GM12878 (cell line): Measurements from ENCODE around the gene EYA4. TPM values are rescaled to one million over a fixed set of nuclear protein-coding genes. Genes with fewer than 3 reads are reported as not detected.

ENCODE experiments used
- ATAC-seq: fragments of 200-7000 bp; cut with Tn5 transposase; 3 replicates; pipeline ENCODE4 v1.9.1; 2020; ENCODE audit warnings: mild to moderate bottlenecking, moderate library complexity
- BruUV-seq: library from RNA; stranded (reverse); fragments of 400-500 nt; replicated peaks from 2 replicates; lab custom pipeline; 2021; lab: Mats Ljungman, UMichigan
- CTCF ChIA-PET: fragments of 300-600 bp; sonication (Branson Sonifier 250); formaldehyde crosslinking; extraction: SDS; loops from one replicate; lab custom pipeline; 2021; ENCODE audit warnings: inconsistent platforms; lab: Yijun Ruan, JAX
- POLR2A ChIA-PET: fragments of 350-600 bp; formaldehyde crosslinking; extraction: SDS; loops from one replicate; lab custom pipeline; 2021; ENCODE audit warnings: inconsistent platforms; lab: Charles Lee
- RAD21 ChIA-PET: fragments of 300-600 bp; sonication (Branson Sonifier 250); formaldehyde crosslinking; loops from one replicate; lab custom pipeline; 2023; ENCODE audit warnings: antibody characterized with exemption; ENCODE audit not compliant: unreplicated experiment; lab: Charles Lee
- SMC1A ChIA-PET: fragments of 300-600 bp; sonication (Branson Sonifier 250); formaldehyde crosslinking; loops from one replicate; lab custom pipeline; 2023; ENCODE audit not compliant: unreplicated experiment, uncharacterized antibody; lab: Charles Lee
- DNase-seq: peaks from one replicate; pipeline ENCODE4 v3.0.0-alpha.2; 2011; ENCODE audit warnings: low read depth, low spot score
- FAIRE-seq: peaks from 3 replicates; lab custom pipeline; 2011; peaks lifted over from hg19 to GRCh38; lab: Jason Lieb, UNC
- H2AFZ ChIP-seq: 2 replicates; pipeline ENCODE4 v1.6.0; 2011; ENCODE audit warnings: low read depth, low read length, control low read depth; ENCODE audit not compliant: control insufficient read depth
- H3K27ac ChIP-seq: 2 replicates; pipeline ENCODE4 v1.5.1; 2011; ENCODE audit warnings: control low read depth; ENCODE audit not compliant: control insufficient read depth, insufficient read depth
- H3K27me3 ChIP-seq, 2 experiments: replicated peaks in 1 of 2; 2 replicates each; pipeline versions ENCODE4 v1.6.0 to v1.6.1; 2011; ENCODE audit warnings: low read length in 1 of 2; ENCODE audit not compliant: control insufficient read depth in 2 of 2, insufficient read depth in 2 of 2
- H3K36me3 ChIP-seq, 2 experiments: 2 replicates each; pipeline ENCODE4 v1.5.1; 2011; ENCODE audit warnings: low read length in 1 of 2; ENCODE audit not compliant: control insufficient read depth in 2 of 2, insufficient read depth in 2 of 2
- H3K4me1 ChIP-seq: 2 replicates; pipeline ENCODE4 v1.6.1; 2011; ENCODE audit warnings: mild to moderate bottlenecking, low read length, moderate library complexity, mixed read lengths; ENCODE audit not compliant: control insufficient read depth, insufficient read depth
- H3K4me2 ChIP-seq: 2 replicates; pipeline ENCODE4 v1.6.0; 2011; ENCODE audit warnings: control low read depth; ENCODE audit not compliant: control insufficient read depth, insufficient read depth
- H3K4me3 ChIP-seq: fragments of 200-600 bp; sonication (generic); 2 replicates; pipeline ENCODE4 v1.5.1; 2016
- H3K79me2 ChIP-seq: 2 replicates; pipeline ENCODE4 v1.6.0; 2011; ENCODE audit warnings: low read length; ENCODE audit not compliant: control insufficient read depth, insufficient read depth
- H3K9ac ChIP-seq: 2 replicates; pipeline ENCODE4 v1.8.0; 2011; ENCODE audit warnings: low read length, control low read depth, mixed read lengths; ENCODE audit not compliant: control insufficient read depth, insufficient read depth
- H3K9me3 ChIP-seq: replicated peaks from 3 replicates; pipeline ENCODE4 v1.5.1; 2011; ENCODE audit warnings: mild to moderate bottlenecking, low read length; ENCODE audit not compliant: control insufficient read depth, insufficient read depth
- H4K20me1 ChIP-seq: 2 replicates; pipeline ENCODE4 v1.6.0; 2011; ENCODE audit not compliant: control insufficient read depth, insufficient read depth
- CBFB ChIP-seq: IDR thresholded peaks from 2 replicates; pipeline ENCODE4 v1.6.1; 2016; ENCODE audit warnings: antibody characterized with exemption, low read depth
- ETV6 ChIP-seq, 2 experiments: fragments of 450-650 bp in 1 of 2; IDR thresholded peaks in 1 of 2; conservative IDR thresholded peaks in 1 of 2; 2 replicates each; pipeline ENCODE4 v1.6.1; 2014; ENCODE audit warnings: antibody characterized with exemption in 1 of 2, borderline replicate concordance in 1 of 2, low read depth in 1 of 2, mild to moderate bottlenecking in 1 of 2, moderate library complexity in 1 of 2
- MEF2B ChIP-seq: fragments of 450-650 bp; IDR thresholded peaks from 2 replicates; pipeline ENCODE4 v1.6.1; 2018; ENCODE audit warnings: mild to moderate bottlenecking, moderate library complexity; ENCODE audit not compliant: partially characterized antibody, poor library complexity, severe bottlenecking
- NRF1 ChIP-seq: conservative IDR thresholded peaks from 2 replicates; pipeline ENCODE4 v1.6.1; 2011; ENCODE audit warnings: mild to moderate bottlenecking, low read depth, low read length, improper control_type of control experiment
- PAX8 ChIP-seq: fragments of 450-650 bp; IDR thresholded peaks from 2 replicates; pipeline ENCODE4 v1.6.1; 2017; ENCODE audit warnings: mild to moderate bottlenecking, moderate library complexity
- PML ChIP-seq: IDR thresholded peaks from 2 replicates; pipeline ENCODE4 v1.6.1; 2012; ENCODE audit warnings: low read length, inconsistent platforms
- POLR2AphosphoS2 ChIP-seq: IDR thresholded peaks from 2 replicates; pipeline ENCODE4 v1.6.1; 2011; ENCODE audit warnings: low read depth, mild to moderate bottlenecking, low read length, improper control_type of control experiment, moderate library complexity
- POU2F2 ChIP-seq: IDR thresholded peaks from 3 replicates; pipeline ENCODE4 v1.6.1; 2011; ENCODE audit warnings: low read depth, mild to moderate bottlenecking, low read length, borderline replicate concordance
- SMAD1 ChIP-seq: fragments of 450-650 bp; IDR thresholded peaks from 2 replicates; pipeline ENCODE4 v1.6.1; 2018; ENCODE audit warnings: mild to moderate bottlenecking, low read depth; ENCODE audit not compliant: partially characterized antibody
- SMC3 ChIP-seq: IDR thresholded peaks from 2 replicates; pipeline ENCODE4 v1.6.1; 2011; ENCODE audit warnings: low read length, improper control_type of control experiment, borderline replicate concordance
- STAT3 ChIP-seq: IDR thresholded peaks from 2 replicates; pipeline ENCODE4 v1.6.1; 2011; ENCODE audit warnings: low read depth, low read length, improper control_type of control experiment
- SUPT20H ChIP-seq: IDR thresholded peaks from 2 replicates; pipeline ENCODE4 v1.6.1; 2011; ENCODE audit warnings: low read depth, mild to moderate bottlenecking, low read length, moderate library complexity, borderline replicate concordance; ENCODE audit not compliant: control insufficient read depth
- ZNF24 ChIP-seq: fragments of 450-650 bp; IDR thresholded peaks from 2 replicates; pipeline ENCODE4 v1.6.1; 2017; ENCODE audit warnings: antibody characterized with exemption, mild to moderate bottlenecking
- WGBS: methylation state at CpG from one replicate; pipeline ENCODE4 v1.1.6; 2016; ENCODE audit warnings: low lambda C conversion rate; ENCODE audit not compliant: insufficient replicate concordance, insufficient coverage; ENCODE audit errors: missing lambda C conversion rate; 5-methylcytosine and 5-hydroxymethylcytosine counted together
- in situ Hi-C: fragments of 300-500 bp; cut with MboI; formaldehyde crosslinking; loops from 9 replicates; pipeline ENCODE4 v1.14.3; 2018; ENCODE audit warnings: mixed read lengths
- intact Hi-C: fragments of 100-400 bp; cut with micrococcal nuclease; formaldehyde crosslinking; loops from one replicate; pipeline ENCODE4 v1.14.2; 2022; ENCODE audit not compliant: unreplicated experiment
- polyA plus RNA-seq, 11 experiments: library from polyadenylated mRNA; depleted of rRNA in 4 of 11; unstranded in 6 of 11; stranded (reverse) in 5 of 11; fragments of >200 nt; fragmentation: Nextera tagmentation in 4 of 11; fragmentation: Illumina TruSeq in 1 of 11; extraction: Ambion mirVana in 4 of 11; extraction: Trizol in 1 of 11; gene quantifications; 1 replicate in 1 of 11; 2 replicates in 10 of 11; pipeline versions ENCODE4 v1.2.1 to v1.2.3, GENCODE V29; 2011 to 2016; ENCODE audit warnings: inconsistent platforms in 2 of 11, missing spikeins in 2 of 11, low read depth in 1 of 11
- total RNA-seq, 4 experiments: library from RNA; depleted of rRNA in 3 of 4; stranded (reverse); fragments of >200 nt in 3 of 4; fragmentation: Illumina TruSeq in 1 of 4; extraction: Trizol in 1 of 4; gene quantifications; 2 replicates each; pipeline versions ENCODE4 v1.2.1 to v1.2.3, GENCODE V29; 2013 to 2021
- TF ChIP-seq, protein P1 (sequence below): fragments of 450-650 bp; IDR thresholded peaks from 2 replicates; pipeline ENCODE4 v1.6.1; 2016; ENCODE audit warnings: mild to moderate bottlenecking, moderate library complexity, borderline replicate concordance
- TF ChIP-seq, protein P2 (sequence below): fragments of 450-650 bp; IDR thresholded peaks from 2 replicates; pipeline ENCODE4 v1.6.1; 2017; ENCODE audit warnings: mild to moderate bottlenecking
- TF ChIP-seq, protein P3 (sequence below): fragments of 450-650 bp; IDR thresholded peaks from 2 replicates; pipeline ENCODE4 v1.6.1; 2017; ENCODE audit warnings: borderline replicate concordance

The EYA4 gene
- total and polyA plus RNA-seq, 10 of the 15 experiments (the other 5 are each of a cell fraction or from before 2014, with no cell fraction given): 0.02 TPM; not detected in 9

DNA sequence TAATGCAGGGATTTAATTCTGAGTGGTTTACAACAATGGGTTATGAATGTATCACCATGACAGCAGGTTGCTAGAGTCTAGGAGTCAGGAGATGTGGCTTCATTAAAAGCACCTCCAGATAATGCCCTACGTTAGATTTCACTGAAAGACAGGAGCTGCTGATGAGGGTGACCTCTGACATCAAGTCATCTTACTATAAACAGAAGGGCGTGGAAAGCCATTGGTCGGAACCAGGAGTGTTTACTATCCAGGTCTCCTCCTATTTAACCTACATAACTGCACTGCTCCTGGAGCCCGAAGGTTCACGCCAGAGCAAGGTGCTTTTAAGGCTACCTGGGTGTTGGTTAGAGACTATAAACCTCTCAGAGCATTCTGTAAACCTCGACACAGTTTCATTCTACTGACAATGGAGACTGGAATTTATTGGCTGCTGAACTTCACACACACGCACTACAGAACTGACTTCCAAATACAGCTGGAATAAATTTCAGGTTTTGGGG, 128.7 kb downstream of the EYA4 start:
- BruUV-seq: no TSS peak
- no peaks in the 10 kb centered on the region for H3K79me2 ChIP-seq
- RAD21 ChIA-PET: no interaction called here
- no peak overlapping the region for H3K27ac ChIP-seq
- H3K4me3 ChIP-seq: no peak overlapping the region
- H3K36me3 ChIP-seq: no peaks in the 10 kb centered on the region
- H3K4me2 ChIP-seq: no peak overlapping the region
- in situ Hi-C loops (no loop called here), intact Hi-C loops (no loop called here)
- no peak overlapping the region for H3K9ac ChIP-seq
- no peaks in the 10 kb centered on the region for H3K4me1 ChIP-seq
- no peaks in the 10 kb centered on the region for H4K20me1 ChIP-seq
- POLR2A ChIA-PET: no interaction called here
- H2AFZ ChIP-seq: no peak overlapping the region
- WGBS: 38% methylated on average over 7 of the region's 7 CpGs
- H3K9me3 ChIP-seq: no peaks in the 10 kb centered on the region
- FAIRE-seq (no peak), DNase-seq (no peak), ATAC-seq (no peak)
- SMC1A ChIA-PET: no interaction called here
- H3K27me3 ChIP-seq: no peaks in the 10 kb centered on the region
- no peak for TF ChIP-seq PAX8
- no peak for TF ChIP-seq SMAD1
- TF ChIP-seq CBFB: no peak
- no peak for TF ChIP-seq MEF2B
- TF ChIP-seq PML: no peak
- TF ChIP-seq SUPT20H: no peak
- TF ChIP-seq, protein P1, sequence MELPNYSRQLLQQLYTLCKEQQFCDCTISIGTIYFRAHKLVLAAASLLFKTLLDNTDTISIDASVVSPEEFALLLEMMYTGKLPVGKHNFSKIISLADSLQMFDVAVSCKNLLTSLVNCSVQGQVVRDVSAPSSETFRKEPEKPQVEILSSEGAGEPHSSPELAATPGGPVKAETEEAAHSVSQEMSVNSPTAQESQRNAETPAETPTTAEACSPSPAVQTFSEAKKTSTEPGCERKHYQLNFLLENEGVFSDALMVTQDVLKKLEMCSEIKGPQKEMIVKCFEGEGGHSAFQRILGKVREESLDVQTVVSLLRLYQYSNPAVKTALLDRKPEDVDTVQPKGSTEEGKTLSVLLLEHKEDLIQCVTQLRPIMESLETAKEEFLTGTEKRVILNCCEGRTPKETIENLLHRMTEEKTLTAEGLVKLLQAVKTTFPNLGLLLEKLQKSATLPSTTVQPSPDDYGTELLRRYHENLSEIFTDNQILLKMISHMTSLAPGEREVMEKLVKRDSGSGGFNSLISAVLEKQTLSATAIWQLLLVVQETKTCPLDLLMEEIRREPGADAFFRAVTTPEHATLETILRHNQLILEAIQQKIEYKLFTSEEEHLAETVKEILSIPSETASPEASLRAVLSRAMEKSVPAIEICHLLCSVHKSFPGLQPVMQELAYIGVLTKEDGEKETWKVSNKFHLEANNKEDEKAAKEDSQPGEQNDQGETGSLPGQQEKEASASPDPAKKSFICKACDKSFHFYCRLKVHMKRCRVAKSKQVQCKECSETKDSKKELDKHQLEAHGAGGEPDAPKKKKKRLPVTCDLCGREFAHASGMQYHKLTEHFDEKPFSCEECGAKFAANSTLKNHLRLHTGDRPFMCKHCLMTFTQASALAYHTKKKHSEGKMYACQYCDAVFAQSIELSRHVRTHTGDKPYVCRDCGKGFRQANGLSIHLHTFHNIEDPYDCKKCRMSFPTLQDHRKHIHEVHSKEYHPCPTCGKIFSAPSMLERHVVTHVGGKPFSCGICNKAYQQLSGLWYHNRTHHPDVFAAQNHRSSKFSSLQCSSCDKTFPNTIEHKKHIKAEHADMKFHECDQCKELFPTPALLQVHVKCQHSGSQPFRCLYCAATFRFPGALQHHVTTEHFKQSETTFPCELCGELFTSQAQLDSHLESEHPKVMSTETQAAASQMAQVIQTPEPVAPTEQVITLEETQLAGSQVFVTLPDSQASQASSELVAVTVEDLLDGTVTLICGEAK: no peak
- TF ChIP-seq, protein P2, sequence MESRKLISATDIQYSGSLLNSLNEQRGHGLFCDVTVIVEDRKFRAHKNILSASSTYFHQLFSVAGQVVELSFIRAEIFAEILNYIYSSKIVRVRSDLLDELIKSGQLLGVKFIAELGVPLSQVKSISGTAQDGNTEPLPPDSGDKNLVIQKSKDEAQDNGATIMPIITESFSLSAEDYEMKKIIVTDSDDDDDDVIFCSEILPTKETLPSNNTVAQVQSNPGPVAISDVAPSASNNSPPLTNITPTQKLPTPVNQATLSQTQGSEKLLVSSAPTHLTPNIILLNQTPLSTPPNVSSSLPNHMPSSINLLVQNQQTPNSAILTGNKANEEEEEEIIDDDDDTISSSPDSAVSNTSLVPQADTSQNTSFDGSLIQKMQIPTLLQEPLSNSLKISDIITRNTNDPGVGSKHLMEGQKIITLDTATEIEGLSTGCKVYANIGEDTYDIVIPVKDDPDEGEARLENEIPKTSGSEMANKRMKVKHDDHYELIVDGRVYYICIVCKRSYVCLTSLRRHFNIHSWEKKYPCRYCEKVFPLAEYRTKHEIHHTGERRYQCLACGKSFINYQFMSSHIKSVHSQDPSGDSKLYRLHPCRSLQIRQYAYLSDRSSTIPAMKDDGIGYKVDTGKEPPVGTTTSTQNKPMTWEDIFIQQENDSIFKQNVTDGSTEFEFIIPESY: no peak
- no peak for TF ChIP-seq SMC3
- TF ChIP-seq POU2F2: no peak
- TF ChIP-seq, protein P3, sequence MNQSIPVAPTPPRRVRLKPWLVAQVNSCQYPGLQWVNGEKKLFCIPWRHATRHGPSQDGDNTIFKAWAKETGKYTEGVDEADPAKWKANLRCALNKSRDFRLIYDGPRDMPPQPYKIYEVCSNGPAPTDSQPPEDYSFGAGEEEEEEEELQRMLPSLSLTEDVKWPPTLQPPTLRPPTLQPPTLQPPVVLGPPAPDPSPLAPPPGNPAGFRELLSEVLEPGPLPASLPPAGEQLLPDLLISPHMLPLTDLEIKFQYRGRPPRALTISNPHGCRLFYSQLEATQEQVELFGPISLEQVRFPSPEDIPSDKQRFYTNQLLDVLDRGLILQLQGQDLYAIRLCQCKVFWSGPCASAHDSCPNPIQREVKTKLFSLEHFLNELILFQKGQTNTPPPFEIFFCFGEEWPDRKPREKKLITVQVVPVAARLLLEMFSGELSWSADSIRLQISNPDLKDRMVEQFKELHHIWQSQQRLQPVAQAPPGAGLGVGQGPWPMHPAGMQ: no peak
- TF ChIP-seq ETV6 (conservative IDR thresholded peaks at IDR 0.05 in 1 of 2, IDR thresholded peaks at IDR 0.05 in 1 of 2; ENCODE audit: borderline replicate concordance in 1 of 2, low read depth in 1 of 2): no peak
- TF ChIP-seq ZNF24: no peak
- TF ChIP-seq NRF1: no peak
- TF ChIP-seq STAT3: no peak
- no peak for TF ChIP-seq POLR2AphosphoS2
- CTCF ChIA-PET: no interaction called here
